ENCODE results near the gene NT5C1A. TPM values are rescaled to one million over a fixed set of nuclear protein-coding genes. Genes with fewer than 3 reads are reported as not detected.

The NT5C1A gene
- total RNA-seq, 1 experiment from 2014 or later = not detected

DNA sequence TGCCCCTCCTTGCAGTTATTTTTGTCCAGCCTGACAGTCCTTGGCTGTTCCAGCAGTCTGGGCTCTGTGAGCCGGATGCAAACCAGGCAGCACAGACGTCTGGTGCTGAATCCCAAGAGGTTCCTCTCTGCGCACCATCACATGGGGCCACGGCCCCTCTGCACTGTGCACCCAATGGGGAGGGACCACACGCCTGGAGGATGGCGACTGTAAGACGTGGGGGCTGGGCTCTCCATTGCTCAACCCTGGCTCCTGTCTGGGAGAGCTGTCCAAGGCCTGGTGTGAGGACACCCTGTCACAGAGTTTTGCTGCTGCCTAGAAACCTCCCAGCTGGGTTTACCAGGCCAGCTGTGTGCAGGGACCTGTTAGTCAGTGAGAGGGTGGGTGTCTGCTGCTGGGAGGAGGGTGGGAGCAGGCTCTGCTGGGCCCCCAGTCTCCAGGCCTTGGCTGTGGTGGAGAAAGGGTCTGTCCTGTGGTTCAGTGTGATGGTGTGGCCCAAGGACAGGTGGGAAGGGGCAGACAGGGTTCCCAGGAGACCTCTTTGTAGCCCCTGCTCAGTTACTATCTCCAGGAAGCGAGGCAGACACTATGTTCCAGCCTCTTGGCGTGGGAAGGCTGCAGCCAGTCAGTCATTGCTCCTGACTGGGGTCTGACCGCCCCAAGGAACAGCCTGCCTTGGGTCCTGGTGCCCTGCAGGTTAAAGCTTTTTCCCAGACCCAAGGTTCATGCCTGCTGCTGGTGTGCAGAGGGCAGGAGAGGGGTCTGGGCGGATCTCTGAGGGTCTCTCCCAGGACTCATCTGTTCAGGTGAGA lies 46.2 kb downstream of the NT5C1A start:
- Mint-ChIP-seq H3K27ac (ENCODE audit: low read depth, unreplicated experiment) (no peak overlapping the region), H3K4me1 (ENCODE audit: insufficient read depth, unreplicated experiment) (no peaks in the 10 kb centered on the region), H3K4me3 (ENCODE audit: unreplicated experiment) (no peak overlapping the region), H3K9me3 (ENCODE audit: unreplicated experiment) (no peaks in the 10 kb centered on the region), H3K36me3 (ENCODE audit: insufficient read depth, unreplicated experiment) (peaks cover 6% of the 10 kb centered on the region), H3K27me3 (ENCODE audit: insufficient read depth, unreplicated experiment) (peaks cover 26% of the 10 kb centered on the region)
- TF ChIP-seq, protein P1, sequence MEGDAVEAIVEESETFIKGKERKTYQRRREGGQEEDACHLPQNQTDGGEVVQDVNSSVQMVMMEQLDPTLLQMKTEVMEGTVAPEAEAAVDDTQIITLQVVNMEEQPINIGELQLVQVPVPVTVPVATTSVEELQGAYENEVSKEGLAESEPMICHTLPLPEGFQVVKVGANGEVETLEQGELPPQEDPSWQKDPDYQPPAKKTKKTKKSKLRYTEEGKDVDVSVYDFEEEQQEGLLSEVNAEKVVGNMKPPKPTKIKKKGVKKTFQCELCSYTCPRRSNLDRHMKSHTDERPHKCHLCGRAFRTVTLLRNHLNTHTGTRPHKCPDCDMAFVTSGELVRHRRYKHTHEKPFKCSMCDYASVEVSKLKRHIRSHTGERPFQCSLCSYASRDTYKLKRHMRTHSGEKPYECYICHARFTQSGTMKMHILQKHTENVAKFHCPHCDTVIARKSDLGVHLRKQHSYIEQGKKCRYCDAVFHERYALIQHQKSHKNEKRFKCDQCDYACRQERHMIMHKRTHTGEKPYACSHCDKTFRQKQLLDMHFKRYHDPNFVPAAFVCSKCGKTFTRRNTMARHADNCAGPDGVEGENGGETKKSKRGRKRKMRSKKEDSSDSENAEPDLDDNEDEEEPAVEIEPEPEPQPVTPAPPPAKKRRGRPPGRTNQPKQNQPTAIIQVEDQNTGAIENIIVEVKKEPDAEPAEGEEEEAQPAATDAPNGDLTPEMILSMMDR (IDR thresholded peaks at IDR 0.05; ENCODE audit: unreplicated experiment) = no peak
- BruUV-seq (replicated peaks) = no TSS peak
- intact Hi-C loops (cut with micrococcal nuclease) = no loop called here
- POLR2A ChIA-PET = no interaction called here
- CTCF ChIA-PET = interaction anchor here (0.7 to 0.9 kb wide), 2 partner anchors 19 to 1545 kb away, joined by 3 read pairs; no protein-coding TSS in a partner anchor
- DNase-seq (ENCODE audit: unreplicated experiment) = no peak

DNA sequence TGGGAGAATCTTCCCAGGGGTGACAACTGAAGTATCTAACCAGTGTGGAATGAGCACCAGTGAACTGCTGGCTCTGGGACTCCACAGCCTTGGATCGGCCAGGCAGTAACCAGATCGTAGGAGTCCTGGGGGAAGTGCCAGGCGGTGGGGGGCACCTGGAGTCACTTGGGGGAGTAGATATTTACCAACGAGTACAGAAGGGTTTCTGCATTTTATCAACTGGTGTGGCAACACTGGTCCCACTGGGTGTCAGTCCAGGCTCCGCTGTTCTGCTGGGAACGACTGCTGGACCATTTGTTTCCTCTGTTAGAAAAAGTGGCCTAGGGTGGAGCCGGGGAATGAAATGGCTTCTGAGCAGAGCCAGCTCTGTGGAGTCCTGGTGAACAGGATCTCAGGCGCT lies 46.9 kb downstream of the NT5C1A start:
- peaks cover 6% of the 10 kb centered on the region for H3K36me3 Mint-ChIP-seq (ENCODE audit: insufficient read depth, unreplicated experiment)
- DNase-seq (ENCODE audit: unreplicated experiment) = no peak
- ChIA-PET POLR2A (no interaction called here), CTCF (interaction anchor here (0.7 to 0.9 kb wide), 2 partner anchors 19 to 1545 kb away, joined by 3 read pairs; no protein-coding TSS in a partner anchor)
- no TSS peak for BruUV-seq (replicated peaks)
- H3K4me1 Mint-ChIP-seq (ENCODE audit: insufficient read depth, unreplicated experiment) = no peaks in the 10 kb centered on the region
- H3K4me3 Mint-ChIP-seq (ENCODE audit: unreplicated experiment) = no peak overlapping the region
- TF ChIP-seq, protein P1 (IDR thresholded peaks at IDR 0.05; ENCODE audit: unreplicated experiment) = no peak
- intact Hi-C loops (cut with micrococcal nuclease) = no loop called here
- H3K27ac Mint-ChIP-seq (ENCODE audit: low read depth, unreplicated experiment) = no peak overlapping the region
- H3K27me3 Mint-ChIP-seq (ENCODE audit: insufficient read depth, unreplicated experiment) = peaks cover 20% of the 10 kb centered on the region
- H3K9me3 Mint-ChIP-seq (ENCODE audit: unreplicated experiment) = no peaks in the 10 kb centered on the region

DNA sequence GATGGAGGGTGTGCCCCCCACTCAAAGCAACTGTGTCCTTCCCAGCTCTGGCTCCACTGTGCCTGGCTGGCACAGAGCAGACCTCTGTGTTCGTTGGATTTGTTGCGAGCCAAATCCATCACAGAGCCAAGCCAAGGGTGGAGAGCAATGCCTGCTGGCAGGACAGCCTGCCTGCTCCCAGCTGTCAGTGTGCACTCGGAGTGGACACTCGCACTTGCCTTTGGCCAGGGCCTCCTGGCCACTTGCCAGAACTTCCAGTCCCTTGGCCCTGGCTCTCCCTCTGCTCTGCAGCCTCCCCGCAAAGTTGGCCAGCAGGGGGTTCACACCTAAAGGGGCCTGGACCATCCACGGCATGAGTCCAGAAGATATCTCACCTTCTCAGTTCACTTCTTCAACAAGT lies 48.9 kb downstream of the NT5C1A start:
- Mint-ChIP-seq H3K27ac (ENCODE audit: low read depth, unreplicated experiment) (no peak overlapping the region), H3K36me3 (ENCODE audit: insufficient read depth, unreplicated experiment) (peaks cover 6% of the 10 kb centered on the region), H3K4me1 (ENCODE audit: insufficient read depth, unreplicated experiment) (no peaks in the 10 kb centered on the region), H3K27me3 (ENCODE audit: insufficient read depth, unreplicated experiment) (peaks cover 15% of the 10 kb centered on the region), H3K9me3 (ENCODE audit: unreplicated experiment) (no peaks in the 10 kb centered on the region), H3K4me3 (ENCODE audit: unreplicated experiment) (no peak overlapping the region)
- TF ChIP-seq, protein P1 (IDR thresholded peaks at IDR 0.05; ENCODE audit: unreplicated experiment) = no peak
- intact Hi-C loops (cut with micrococcal nuclease) = no loop called here
- ChIA-PET POLR2A (no interaction called here), CTCF (interaction anchor here (1.3 to 1.5 kb wide), 2 partner anchors 47 to 97 kb away, joined by 3 to 4 read pairs; no protein-coding TSS in a partner anchor)
- DNase-seq (ENCODE audit: unreplicated experiment) = no peak
- no TSS peak for BruUV-seq (replicated peaks)

DNA sequence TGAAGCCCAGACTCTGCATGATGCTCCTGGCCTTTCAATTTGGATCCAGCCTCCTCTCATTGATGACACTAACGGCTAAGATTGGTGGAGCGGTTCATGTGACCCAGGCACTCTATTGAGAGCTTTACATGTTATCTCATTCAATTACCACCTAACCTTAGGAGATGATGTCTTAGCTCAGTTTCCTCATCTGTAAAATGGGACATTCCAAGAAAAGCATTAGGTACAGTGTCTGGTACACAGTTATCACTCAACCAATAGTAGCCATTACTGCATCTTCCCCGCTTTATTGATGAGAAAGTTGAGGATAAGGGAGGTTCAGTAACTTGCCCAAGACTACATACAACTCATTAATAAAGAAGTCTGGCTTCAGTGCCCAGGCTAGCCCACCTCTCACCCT lies 49.5 kb downstream of the NT5C1A start:
- peaks cover 15% of the 10 kb centered on the region for H3K27me3 Mint-ChIP-seq (ENCODE audit: insufficient read depth, unreplicated experiment)
- H3K27ac Mint-ChIP-seq (ENCODE audit: low read depth, unreplicated experiment) = no peak overlapping the region
- no peaks in the 10 kb centered on the region for H3K4me1 Mint-ChIP-seq (ENCODE audit: insufficient read depth, unreplicated experiment)
- no peak overlapping the region for H3K4me3 Mint-ChIP-seq (ENCODE audit: unreplicated experiment)
- H3K9me3 Mint-ChIP-seq (ENCODE audit: unreplicated experiment) = no peaks in the 10 kb centered on the region
- intact Hi-C loops (cut with micrococcal nuclease) = no loop called here
- BruUV-seq (replicated peaks) = no TSS peak
- no peak for DNase-seq (ENCODE audit: unreplicated experiment)
- TF ChIP-seq, protein P1 (IDR thresholded peaks at IDR 0.05; ENCODE audit: unreplicated experiment) = no peak
- H3K36me3 Mint-ChIP-seq (ENCODE audit: insufficient read depth, unreplicated experiment) = peaks cover 6% of the 10 kb centered on the region
- ChIA-PET CTCF (interaction anchor here (1.3 to 1.5 kb wide), 2 partner anchors 47 to 98 kb away, joined by 3 to 4 read pairs; no protein-coding TSS in a partner anchor), POLR2A (no interaction called here)
